K562 (cell line): ENCODE measurements around the gene GAK. TPM values are rescaled to one million over a fixed set of nuclear protein-coding genes. Genes with fewer than 3 reads are reported as not detected.

Source experiments
- ARID2 ChIP-seq: fragments of 450-650 bp; IDR thresholded peaks from 2 replicates; pipeline ENCODE4 v1.6.1; 2017; ENCODE audit warnings: antibody characterized with exemption, mild to moderate bottlenecking
- ATF4 ChIP-seq: fragments of 450-650 bp; formaldehyde crosslinking; IDR thresholded peaks from 2 replicates; pipeline ENCODE4 v1.4.0; 2022; ENCODE audit warnings: mild to moderate bottlenecking, moderate library complexity
- DLX4 ChIP-seq: fragments of 250-450 bp; sonication (Bioruptor Pico); IDR thresholded peaks from 2 replicates; pipeline ENCODE4 v1.6.1; 2021; ENCODE audit warnings: mild to moderate bottlenecking
- ELF4 ChIP-seq: fragments of 450-650 bp; formaldehyde crosslinking; IDR thresholded peaks from 2 replicates; pipeline ENCODE4 v1.4.0; 2022; ENCODE audit warnings: missing genetic modification characterization
- FOXK1 ChIP-seq: sonication (generic); formaldehyde crosslinking; IDR thresholded peaks from 2 replicates; pipeline ENCODE4 v1.8.0; 2022; ENCODE audit warnings: missing genetic modification reagents, mild to moderate bottlenecking, borderline replicate concordance
- FOXP1 ChIP-seq: sonication (generic); formaldehyde crosslinking; IDR thresholded peaks from 2 replicates; pipeline ENCODE4 v1.8.0; 2022; ENCODE audit warnings: mild to moderate bottlenecking, missing genetic modification reagents
- GATAD2B ChIP-seq: fragments of 450-650 bp; IDR thresholded peaks from 2 replicates; pipeline ENCODE4 v1.6.1; 2017; ENCODE audit warnings: mild to moderate bottlenecking, borderline replicate concordance
- MTA1 ChIP-seq: fragments of 450-650 bp; IDR thresholded peaks from 2 replicates; pipeline ENCODE4 v1.6.1; 2017; ENCODE audit warnings: borderline replicate concordance
- MTF1 ChIP-seq: fragments of 250-450 bp; sonication (Bioruptor Pico); IDR thresholded peaks from 2 replicates; pipeline ENCODE4 v1.9.0; 2021; ENCODE audit warnings: moderate library complexity, mild to moderate bottlenecking, inconsistent platforms, borderline replicate concordance
- OTX1 ChIP-seq: fragments of 450-650 bp; formaldehyde crosslinking; IDR thresholded peaks from 2 replicates; pipeline ENCODE4 v1.4.0; 2022; ENCODE audit warnings: mild to moderate bottlenecking
- PCBP2 ChIP-seq: fragments of 200-400 bp; formaldehyde crosslinking; IDR thresholded peaks from 2 replicates; pipeline ENCODE4 v1.6.1; 2018; ENCODE audit warnings: low read length, low read depth, mild to moderate bottlenecking, moderate library complexity; ENCODE audit not compliant: poor library complexity, severe bottlenecking
- RAD51 ChIP-seq: fragments of 450-650 bp; IDR thresholded peaks from 2 replicates; pipeline ENCODE4 v1.7.1; 2016; ENCODE audit warnings: low read depth, mild to moderate bottlenecking, borderline replicate concordance
- REST ChIP-seq, 2 experiments: fragments of 450-650 bp; formaldehyde crosslinking in 1 of 2; IDR thresholded peaks; 2 replicates each; pipeline versions ENCODE4 v1.4.0 to v1.6.1; 2014 to 2020; ENCODE audit warnings: mild to moderate bottlenecking in 2 of 2, borderline replicate concordance in 1 of 2, low read depth in 1 of 2
- SNAPC5 ChIP-seq: fragments of 250-450 bp; sonication (Bioruptor Pico); IDR thresholded peaks from 2 replicates; pipeline ENCODE4 v1.8.0; 2021; ENCODE audit warnings: moderate library complexity, mild to moderate bottlenecking, inconsistent platforms
- TRIM28 ChIP-seq: fragments of 450-650 bp; IDR thresholded peaks from 2 replicates; pipeline ENCODE4 v1.6.1; 2017
- ZNF699 ChIP-seq: fragments of 250-450 bp; sonication (Bioruptor Pico); IDR thresholded peaks from 2 replicates; pipeline ENCODE4 v1.8.0; 2021; ENCODE audit warnings: mild to moderate bottlenecking, moderate library complexity; ENCODE audit not compliant: insufficient replicate concordance
- polyA plus RNA-seq, 8 experiments: library from polyadenylated mRNA; depleted of rRNA in 4 of 8; stranded (reverse) in 5 of 8; unstranded in 3 of 8; fragments of >200 nt; fragmentation: Nextera tagmentation in 2 of 8; fragmentation: Illumina TruSeq in 1 of 8; extraction: Ambion mirVana in 2 of 8; extraction: Trizol in 1 of 8; gene quantifications; 2 replicates each; pipeline versions ENCODE4 v1.2.1 to v1.2.3, GENCODE V29; 2011 to 2014; ENCODE audit warnings: inconsistent platforms in 1 of 8, missing spikeins in 1 of 8
- total RNA-seq, 7 experiments: library from RNA; depleted of rRNA in 6 of 7; stranded (reverse); fragments of >200 nt in 6 of 7; fragmentation: Illumina TruSeq in 2 of 7; extraction: Trizol in 2 of 7; gene quantifications; 2 replicates each; pipeline versions ENCODE4 v1.2.1 to v1.2.3, GENCODE V29; 2011 to 2021; ENCODE audit warnings: low replicate concordance in 1 of 7

The GAK gene
- total and polyA plus RNA-seq, 9 of the 15 experiments (the other 6 are each of a cell fraction or from before 2014, with no cell fraction given) = 1.3 to 102 (median 16.2) TPM

- TF ChIP-seq MTF1 (CRISPR knock-in tag) = no peak
- peak; percentile 41; the same call in 1 of the 2 replicates for TF ChIP-seq GATAD2B
- peak; percentile 64 for TF ChIP-seq PCBP2
- TF ChIP-seq MTA1 = no peak
- TF ChIP-seq OTX1 (CRISPR knock-in tag) = no peak
- no peak for TF ChIP-seq DLX4 (CRISPR knock-in tag)
- no peak for TF ChIP-seq ATF4 (CRISPR knock-in tag)
- TF ChIP-seq ELF4 (CRISPR knock-in tag) = no peak
- TF ChIP-seq REST (IDR thresholded peaks at IDR 0.05; ENCODE audit: borderline replicate concordance) = peak; percentile 98
- peak; percentile 96 for TF ChIP-seq REST (CRISPR knock-in tag; IDR thresholded peaks at IDR 0.05; ENCODE audit: low read depth)
- TF ChIP-seq ZNF699 = no peak
- TF ChIP-seq ARID2 = no peak
- no peak for TF ChIP-seq TRIM28
- no peak for TF ChIP-seq FOXP1 (CRISPR knock-in tag)
- TF ChIP-seq RAD51 = no peak
- TF ChIP-seq SNAPC5 (CRISPR knock-in tag) = no peak
- no peak for TF ChIP-seq FOXK1 (CRISPR knock-in tag)
Measured at GRCh38 chr4:825063-825970, 106.8 kb downstream of the GAK start (continued).
